ENCODE results near the gene YPEL2. TPM values are rescaled to one million over a fixed set of nuclear protein-coding genes. Genes with fewer than 3 reads are reported as not detected.

Gene YPEL2
- total RNA-seq, 1 experiment from 2014 or later, result 2.2 TPM

GRCh38 chr17:59381716-59382570 lies 50.5 kb downstream of the YPEL2 start:
- TF ChIP-seq SP1 (CRISPR knock-in tag; conservative IDR thresholded peaks at IDR 0.05) (no peak), ZNF396 (CRISPR knock-in tag; IDR thresholded peaks at IDR 0.05; ENCODE audit: borderline replicate concordance) (no peak), ZSCAN18 (CRISPR knock-in tag; IDR thresholded peaks at IDR 0.05) (no peak), JUN (CRISPR knock-in tag; IDR thresholded peaks at IDR 0.05) (no peak), IRF2 (CRISPR knock-in tag; IDR thresholded peaks at IDR 0.05; ENCODE audit: borderline replicate concordance, low read depth) (no peak), ATF6 (CRISPR knock-in tag; IDR thresholded peaks at IDR 0.05) (no peak), HMGA2 (CRISPR knock-in tag; IDR thresholded peaks at IDR 0.05) (no peak), ZNF671 (CRISPR knock-in tag; IDR thresholded peaks at IDR 0.05) (no peak)
- TF ChIP-seq, protein P1, sequence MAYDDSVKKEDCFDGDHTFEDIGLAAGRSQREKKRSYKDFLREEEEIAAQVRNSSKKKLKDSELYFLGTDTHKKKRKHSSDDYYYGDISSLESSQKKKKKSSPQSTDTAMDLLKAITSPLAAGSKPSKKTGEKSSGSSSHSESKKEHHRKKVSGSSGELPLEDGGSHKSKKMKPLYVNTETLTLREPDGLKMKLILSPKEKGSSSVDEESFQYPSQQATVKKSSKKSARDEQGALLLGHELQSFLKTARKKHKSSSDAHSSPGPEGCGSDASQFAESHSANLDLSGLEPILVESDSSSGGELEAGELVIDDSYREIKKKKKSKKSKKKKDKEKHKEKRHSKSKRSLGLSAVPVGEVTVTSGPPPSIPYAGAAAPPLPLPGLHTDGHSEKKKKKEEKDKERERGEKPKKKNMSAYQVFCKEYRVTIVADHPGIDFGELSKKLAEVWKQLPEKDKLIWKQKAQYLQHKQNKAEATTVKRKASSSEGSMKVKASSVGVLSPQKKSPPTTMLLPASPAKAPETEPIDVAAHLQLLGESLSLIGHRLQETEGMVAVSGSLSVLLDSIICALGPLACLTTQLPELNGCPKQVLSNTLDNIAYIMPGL (CRISPR knock-in tag; IDR thresholded peaks at IDR 0.05), result no peak
- ChIA-PET CTCF (no interaction called here), POLR2A (no interaction called here)
- H3K4me3 Mint-ChIP-seq, result no peak overlapping the region
- no peaks in the 10 kb centered on the region for H3K27me3 Mint-ChIP-seq (ENCODE audit: low read depth)
- DNase-seq (ENCODE audit: low spot score), result no peak
- ATAC-seq, result no peak
- no peak overlapping the region for H3K27ac Mint-ChIP-seq
- H3K36me3 Mint-ChIP-seq, result no peaks in the 10 kb centered on the region
- H3K4me1 Mint-ChIP-seq, result peaks cover 10% of the 10 kb centered on the region
- no peaks in the 10 kb centered on the region for H3K9me3 Mint-ChIP-seq

GRCh38 chr17:59383893-59384292 lies 52.4 kb downstream of the YPEL2 start:
- no peaks in the 10 kb centered on the region for H3K36me3 Mint-ChIP-seq
- peaks cover 21% of the 10 kb centered on the region for H3K4me1 Mint-ChIP-seq
- no peaks in the 10 kb centered on the region for H3K9me3 Mint-ChIP-seq
- no peak overlapping the region for H3K4me3 Mint-ChIP-seq
- ChIA-PET CTCF (no interaction called here), POLR2A (interaction anchor here (1.4 kb wide), 1 partner anchor 17 kb away, joined by 3 read pairs; no protein-coding TSS in a partner anchor)
- ATAC-seq (no peak), DNase-seq (ENCODE audit: low spot score) (no peak)
- H3K27me3 Mint-ChIP-seq (ENCODE audit: low read depth), result no peaks in the 10 kb centered on the region
- H3K27ac Mint-ChIP-seq, result no peak overlapping the region
- TF ChIP-seq ERG (CRISPR knock-in tag; IDR thresholded peaks at IDR 0.05), result no peak
- no peak for TF ChIP-seq MYBL2 (CRISPR knock-in tag; IDR thresholded peaks at IDR 0.05)
- no peak for TF ChIP-seq RORB (CRISPR knock-in tag; IDR thresholded peaks at IDR 0.05)
- no peak for TF ChIP-seq ZBTB43 (CRISPR knock-in tag; IDR thresholded peaks at IDR 0.05)
- no peak for TF ChIP-seq SP1 (CRISPR knock-in tag; conservative IDR thresholded peaks at IDR 0.05)
- TF ChIP-seq, protein P2, sequence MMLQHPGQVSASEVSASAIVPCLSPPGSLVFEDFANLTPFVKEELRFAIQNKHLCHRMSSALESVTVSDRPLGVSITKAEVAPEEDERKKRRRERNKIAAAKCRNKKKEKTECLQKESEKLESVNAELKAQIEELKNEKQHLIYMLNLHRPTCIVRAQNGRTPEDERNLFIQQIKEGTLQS (CRISPR knock-in tag; conservative IDR thresholded peaks at IDR 0.05), result no peak
- TF ChIP-seq ZNF425 (CRISPR knock-in tag; conservative IDR thresholded peaks at IDR 0.05), result no peak
- TF ChIP-seq, protein P3, sequence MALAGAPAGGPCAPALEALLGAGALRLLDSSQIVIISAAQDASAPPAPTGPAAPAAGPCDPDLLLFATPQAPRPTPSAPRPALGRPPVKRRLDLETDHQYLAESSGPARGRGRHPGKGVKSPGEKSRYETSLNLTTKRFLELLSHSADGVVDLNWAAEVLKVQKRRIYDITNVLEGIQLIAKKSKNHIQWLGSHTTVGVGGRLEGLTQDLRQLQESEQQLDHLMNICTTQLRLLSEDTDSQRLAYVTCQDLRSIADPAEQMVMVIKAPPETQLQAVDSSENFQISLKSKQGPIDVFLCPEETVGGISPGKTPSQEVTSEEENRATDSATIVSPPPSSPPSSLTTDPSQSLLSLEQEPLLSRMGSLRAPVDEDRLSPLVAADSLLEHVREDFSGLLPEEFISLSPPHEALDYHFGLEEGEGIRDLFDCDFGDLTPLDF (CRISPR knock-in tag; IDR thresholded peaks at IDR 0.05), result no peak
- TF ChIP-seq TEAD1 (CRISPR knock-in tag; IDR thresholded peaks at IDR 0.05), result no peak
- no peak for TF ChIP-seq MLX (CRISPR knock-in tag; IDR thresholded peaks at IDR 0.05)
- TF ChIP-seq SOX15 (CRISPR knock-in tag; IDR thresholded peaks at IDR 0.05), result no peak
- TF ChIP-seq, protein P4, sequence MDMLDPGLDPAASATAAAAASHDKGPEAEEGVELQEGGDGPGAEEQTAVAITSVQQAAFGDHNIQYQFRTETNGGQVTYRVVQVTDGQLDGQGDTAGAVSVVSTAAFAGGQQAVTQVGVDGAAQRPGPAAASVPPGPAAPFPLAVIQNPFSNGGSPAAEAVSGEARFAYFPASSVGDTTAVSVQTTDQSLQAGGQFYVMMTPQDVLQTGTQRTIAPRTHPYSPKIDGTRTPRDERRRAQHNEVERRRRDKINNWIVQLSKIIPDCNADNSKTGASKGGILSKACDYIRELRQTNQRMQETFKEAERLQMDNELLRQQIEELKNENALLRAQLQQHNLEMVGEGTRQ (CRISPR knock-in tag; IDR thresholded peaks at IDR 0.05), result no peak

All from WTC11 (cell line).